HG02571 (cell line): Measurements from ENCODE around the gene RNF167.
A peak's percentile ranks its signal among the peaks of the same experiment; 100 is the strongest.

ENCODE experiments used
- ATAC-seq: cut with Tn5 transposase; IDR thresholded peaks from one replicate; pipeline ENCODE4 v1.9.1; 2021; ENCODE audit warnings: mild to moderate bottlenecking, moderate library complexity; ENCODE audit not compliant: unreplicated experiment

RNF167 gene

DNA sequence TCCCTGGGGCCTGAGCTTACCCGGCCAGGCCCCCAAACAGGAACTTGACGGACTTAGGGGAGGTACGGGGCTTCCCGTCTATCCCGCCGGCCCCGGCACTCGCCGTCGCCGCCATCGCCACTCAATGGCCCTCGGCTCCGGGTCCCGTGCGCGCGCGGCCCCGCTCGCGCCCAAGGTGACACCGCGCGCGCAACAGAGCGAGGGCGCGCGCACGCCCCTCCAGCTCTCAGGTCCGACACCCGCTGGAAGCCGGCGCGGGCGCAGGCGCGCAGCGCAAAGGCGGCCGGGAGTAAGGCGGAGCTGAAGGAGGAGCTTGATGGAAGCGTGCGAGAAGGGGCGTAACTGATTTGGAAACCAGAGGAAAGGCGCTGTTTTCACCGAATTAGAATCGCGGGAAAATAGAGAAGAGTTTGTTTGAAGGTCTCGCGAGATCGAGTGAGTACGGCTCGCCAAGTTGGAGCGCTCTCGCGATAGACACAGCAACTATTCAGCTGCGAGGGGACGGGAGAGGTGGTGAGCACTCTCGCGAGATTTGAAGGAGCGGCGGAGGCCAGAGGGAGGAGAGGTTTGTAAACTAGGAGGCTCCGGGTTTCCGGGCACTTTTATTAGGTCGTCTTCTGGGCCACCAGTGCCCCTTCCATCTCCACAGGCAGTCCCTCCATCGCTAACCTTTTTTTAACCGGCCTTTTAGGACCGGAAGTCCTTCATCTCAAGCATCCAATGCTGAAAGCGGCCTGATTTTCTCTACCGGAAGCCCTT is at the start of gene RNF167, which contains the start of gene SLC25A11:
Gene RNF167, plus strand, starts transcription at position 473 of the 759 bp plus-strand sequence. CDS start 642 bp downstream, outside the sequence.
Gene SLC25A11, minus strand, starts transcription at position 251 of the 759 bp plus-strand sequence. Its CDS starts 136 bp downstream, at position 115.
- ATAC-seq, result peak; percentile 74

DNA sequence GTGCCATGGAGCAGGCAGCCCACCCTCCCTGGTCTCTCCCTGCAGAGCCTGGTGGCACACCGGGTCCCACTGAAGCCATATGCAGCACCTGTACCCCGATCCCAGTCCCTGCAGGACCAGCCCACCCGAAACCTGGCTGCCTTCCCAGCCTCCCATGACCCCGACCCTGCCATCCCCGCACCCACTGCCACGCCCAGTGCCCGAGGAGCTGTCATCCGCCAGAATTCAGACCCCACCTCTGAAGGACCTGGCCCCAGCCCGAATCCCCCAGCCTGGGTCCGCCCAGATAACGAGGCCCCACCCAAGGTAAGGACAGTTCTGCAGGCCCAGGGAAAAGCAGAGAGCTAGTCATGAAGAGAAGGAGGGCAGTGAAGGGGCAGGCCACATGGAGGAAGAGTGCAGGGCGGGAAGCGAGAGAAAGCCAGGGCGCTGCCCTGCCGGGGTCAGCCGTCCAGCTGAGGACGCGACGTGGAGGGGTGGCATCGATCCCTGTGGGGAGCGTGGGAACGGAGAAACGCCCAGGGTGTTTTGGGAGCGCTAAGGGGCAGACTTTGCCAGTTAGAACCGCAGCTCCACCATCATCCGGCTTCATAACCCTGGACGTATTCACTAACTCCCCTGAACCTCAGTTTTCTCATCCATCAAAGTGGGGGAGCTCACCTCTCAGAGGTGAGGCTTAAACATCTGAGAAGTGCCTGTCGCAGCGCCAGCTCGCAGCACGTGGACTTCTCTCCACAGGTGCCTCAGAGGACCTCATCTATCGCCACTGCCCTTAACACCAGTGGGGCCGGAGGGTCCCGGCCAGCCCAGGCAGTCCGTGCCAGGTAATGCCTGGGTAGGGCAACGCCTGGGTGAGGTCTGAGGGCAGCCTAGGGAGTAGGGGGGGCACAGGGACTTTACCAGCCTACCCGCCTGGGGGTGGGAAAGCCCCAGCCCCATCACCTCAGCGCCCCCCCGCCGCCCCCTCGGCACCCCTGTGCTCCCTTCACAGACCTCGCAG is 48.4 kb upstream of the RNF167 start:
- ATAC-seq, result no peak

- ATAC-seq, result no peak
Observed at GRCh38 chr17:4892499-4893221, 47.4 kb upstream of the RNF167 start.

DNA sequence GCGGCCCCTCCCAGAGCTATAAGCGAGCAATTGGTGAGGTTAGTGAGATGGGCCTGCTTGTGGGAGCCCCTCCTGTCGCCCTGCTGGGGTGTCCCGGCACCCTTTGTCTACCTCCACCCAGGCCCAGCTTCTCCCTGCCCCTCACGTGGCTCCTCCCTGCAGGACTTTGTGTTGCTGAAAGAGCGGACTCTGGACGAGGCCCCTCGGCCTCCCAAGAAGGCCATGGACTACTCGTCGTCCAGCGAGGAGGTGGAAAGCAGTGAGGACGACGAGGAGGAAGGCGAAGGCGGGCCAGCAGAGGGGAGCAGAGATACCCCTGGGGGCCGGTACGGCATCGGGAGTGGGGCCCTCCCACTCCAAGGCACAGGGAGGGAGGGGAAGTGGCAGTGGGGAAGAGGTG is 46.8 kb upstream of the RNF167 start:
- ATAC-seq, result no peak

DNA sequence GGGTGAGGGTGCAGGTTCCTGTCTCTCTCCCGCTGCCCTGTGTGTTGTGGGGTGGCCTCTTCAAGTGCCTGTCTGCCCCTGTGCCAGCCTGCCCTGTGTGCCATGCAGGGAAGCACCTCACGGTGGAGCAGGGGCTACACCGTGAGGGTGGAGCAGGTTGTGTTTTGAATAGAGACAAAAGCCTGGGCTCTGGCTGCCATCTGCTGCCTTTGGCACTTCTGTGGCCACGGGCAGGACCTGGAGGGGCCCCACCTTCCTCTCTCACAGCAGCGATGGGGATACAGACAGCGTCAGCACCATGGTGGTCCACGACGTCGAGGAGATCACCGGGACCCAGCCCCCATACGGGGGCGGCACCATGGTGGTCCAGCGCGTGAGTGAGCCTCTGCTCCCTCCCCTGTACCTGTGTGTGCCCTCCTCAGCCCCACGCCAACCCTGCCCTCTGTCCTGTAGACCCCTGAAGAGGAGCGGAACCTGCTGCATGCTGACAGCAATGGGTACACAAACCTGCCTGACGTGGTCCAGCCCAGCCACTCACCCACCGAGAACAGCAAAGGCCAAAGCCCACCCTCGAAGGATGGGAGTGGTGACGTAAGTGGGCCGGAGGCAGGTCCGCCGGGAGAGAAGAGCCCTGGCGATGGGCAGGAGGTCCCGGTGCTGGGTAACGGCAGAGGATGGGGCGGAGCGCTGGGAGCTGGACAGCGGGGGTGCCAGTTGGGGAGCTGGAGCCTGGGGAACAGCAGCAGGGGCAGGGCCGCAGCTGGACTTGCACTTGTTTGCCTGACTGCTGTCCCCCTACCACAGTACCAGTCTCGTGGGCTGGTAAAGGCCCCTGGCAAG is 46.1 kb upstream of the RNF167 start:
- no peak for ATAC-seq

DNA sequence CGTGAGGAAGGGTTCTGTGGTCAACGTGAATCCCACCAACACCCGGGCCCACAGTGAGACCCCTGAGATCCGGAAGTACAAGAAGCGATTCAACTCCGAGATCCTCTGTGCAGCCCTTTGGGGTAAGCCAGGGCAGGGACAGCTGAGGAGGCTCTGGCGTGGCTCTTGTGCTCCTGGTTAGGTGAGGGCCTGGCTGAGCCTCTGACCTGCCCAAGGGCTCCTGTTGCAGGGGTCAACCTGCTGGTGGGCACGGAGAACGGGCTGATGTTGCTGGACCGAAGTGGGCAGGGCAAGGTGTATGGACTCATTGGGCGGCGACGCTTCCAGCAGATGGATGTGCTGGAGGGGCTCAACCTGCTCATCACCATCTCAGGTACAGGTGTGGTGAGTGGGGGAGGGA is 44.9 kb upstream of the RNF167 start:
- ATAC-seq, result no peak

GRCh38 chr17:4895657-4896331 is 44.3 kb upstream of the RNF167 start:
- ATAC-seq, result no peak

- no peak for ATAC-seq
Observed at GRCh38 chr17:4896332-4897197, 43.5 kb upstream of the RNF167 start.

DNA sequence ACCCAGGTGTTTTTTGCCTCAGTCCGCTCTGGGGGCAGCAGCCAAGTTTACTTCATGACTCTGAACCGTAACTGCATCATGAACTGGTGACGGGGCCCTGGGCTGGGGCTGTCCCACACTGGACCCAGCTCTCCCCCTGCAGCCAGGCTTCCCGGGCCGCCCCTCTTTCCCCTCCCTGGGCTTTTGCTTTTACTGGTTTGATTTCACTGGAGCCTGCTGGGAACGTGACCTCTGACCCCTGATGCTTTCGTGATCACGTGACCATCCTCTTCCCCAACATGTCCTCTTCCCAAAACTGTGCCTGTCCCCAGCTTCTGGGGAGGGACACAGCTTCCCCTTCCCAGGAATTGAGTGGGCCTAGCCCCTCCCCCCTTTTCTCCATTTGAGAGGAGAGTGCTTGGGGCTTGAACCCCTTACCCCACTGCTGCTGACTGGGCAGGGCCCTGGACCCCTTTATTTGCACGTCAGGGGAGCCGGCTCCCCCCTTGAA is 42.8 kb upstream of the RNF167 start:
- no peak for ATAC-seq

GRCh38 chr17:4897785-4898184 is 42.3 kb upstream of the RNF167 start:
- no peak for ATAC-seq

GRCh38 chr17:4898351-4898750 is 41.7 kb upstream of the RNF167 start:
- ATAC-seq, result no peak

DNA sequence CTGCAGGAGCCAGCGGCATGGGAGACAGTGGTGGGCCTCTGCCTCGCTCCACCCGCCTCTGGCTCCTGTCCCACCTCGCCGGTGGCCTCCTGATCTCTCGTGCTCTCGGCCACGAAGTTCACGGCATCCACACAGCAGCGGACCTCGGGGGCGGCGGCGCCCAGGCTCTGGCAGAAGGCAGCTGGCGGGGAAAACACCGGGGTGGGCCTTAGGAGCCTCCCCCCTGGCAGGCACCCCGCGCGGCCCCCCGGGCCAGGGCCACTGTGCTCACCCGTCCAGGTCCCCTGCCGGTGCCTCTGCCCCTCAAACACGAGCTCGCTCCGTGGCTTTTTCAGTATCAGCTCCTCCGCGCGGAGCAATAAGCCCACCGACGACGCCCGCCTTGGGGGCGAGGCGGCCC is 41.1 kb upstream of the RNF167 start:
- ATAC-seq, result no peak

- ATAC-seq, result no peak
Observed at GRCh38 chr17:4899341-4900230, 40.5 kb upstream of the RNF167 start, which contains the start of gene C17orf107. C17orf107 (plus strand) TSS chr17:4899536; CDS start chr17:4899763, 227 bp downstream.

DNA sequence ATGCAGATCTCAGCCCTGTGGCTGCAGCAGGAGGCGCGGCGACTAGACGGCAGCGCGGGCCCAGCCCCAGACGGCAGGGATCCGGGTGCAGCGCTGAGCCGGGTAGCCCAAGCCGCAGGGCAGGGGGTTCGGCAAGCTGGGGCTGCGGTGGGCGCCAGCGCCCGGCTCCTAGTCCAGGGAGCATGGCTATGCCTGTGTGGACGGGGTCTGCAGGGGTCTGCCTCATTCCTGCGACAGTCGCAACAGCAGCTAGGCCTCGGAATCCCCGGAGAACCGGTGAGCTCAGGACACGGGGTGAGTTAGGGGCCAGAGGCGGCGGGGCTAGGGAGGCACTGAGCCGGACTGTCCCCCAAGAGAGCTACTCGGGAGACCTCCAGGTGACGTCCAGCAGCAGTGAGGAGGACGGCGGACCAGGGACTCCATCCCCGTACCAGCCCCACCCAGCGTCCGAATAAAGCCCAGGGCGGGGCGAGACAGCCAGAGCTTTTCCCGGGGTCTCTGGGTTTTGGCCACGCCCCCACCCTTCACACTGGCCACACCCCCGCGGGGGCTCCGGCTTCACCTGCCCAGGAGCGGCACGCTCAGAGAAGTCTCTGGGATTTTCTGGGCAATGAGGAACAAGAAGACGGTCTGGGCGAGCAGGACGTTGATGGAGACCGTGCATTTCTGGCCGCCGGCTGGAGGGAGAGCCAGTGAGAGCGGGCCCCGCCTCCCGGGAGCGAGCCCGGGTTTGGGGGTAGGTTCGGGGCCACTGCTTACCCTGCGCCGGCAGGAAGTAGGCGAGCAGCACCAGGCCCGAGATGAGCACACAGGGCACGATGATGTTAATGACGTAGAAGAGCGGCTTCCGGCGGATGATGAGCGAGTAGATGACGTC is 39.6 kb upstream of the RNF167 start:
- no peak for ATAC-seq

GRCh38 chr17:4901108-4901647 is 38.9 kb upstream of the RNF167 start:
- ATAC-seq, result no peak
